Measurements from ENCODE around the gene ZNHIT2. TPM values are rescaled to one million over a fixed set of nuclear protein-coding genes. Genes with fewer than 3 reads are reported as not detected.

ZNHIT2 gene
- total and polyA plus RNA-seq, 3 donors from 2014 or later = 47.3 to 119 (median 64.2) TPM

DNA sequence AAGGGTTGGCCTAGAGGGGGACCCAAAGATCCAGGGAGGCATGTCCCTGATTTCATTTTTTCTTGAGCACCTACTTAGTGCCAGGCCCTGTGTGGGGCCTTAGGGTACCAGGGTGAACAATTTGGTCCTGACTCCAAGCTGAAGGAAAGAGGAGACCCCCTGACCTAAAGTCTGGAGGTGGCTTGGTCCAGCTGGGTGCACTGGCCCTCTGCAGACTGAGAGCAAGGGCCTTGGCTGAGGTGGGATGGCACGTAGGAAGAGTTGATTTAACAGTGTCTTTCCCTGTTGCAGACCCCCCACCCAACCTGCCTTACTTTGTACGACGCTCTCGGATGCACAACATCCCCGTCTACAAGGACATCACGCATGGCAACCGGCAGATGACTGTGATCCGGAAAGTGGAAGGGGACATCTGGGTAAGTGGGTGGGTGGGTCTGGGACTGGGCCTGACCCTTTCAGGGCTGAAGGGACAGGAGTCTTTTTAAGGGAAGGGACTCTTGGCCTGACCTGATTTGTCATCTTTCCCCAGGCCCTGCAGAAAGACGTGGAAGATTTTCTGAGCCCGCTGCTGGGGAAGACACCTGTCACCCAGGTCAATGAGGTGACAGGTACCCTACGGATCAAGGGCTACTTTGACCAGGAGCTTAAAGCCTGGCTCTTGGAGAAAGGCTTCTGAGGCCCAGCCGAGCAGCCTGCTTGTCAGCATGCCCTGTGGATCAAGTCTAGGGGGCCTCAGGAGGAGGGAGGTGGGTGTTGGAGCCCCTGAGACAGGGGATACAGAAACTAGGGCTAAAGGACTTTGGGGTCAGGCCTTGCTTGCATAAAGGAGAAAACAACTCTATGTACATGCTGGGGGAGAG is 7.9 kb upstream of the ZNHIT2 start:
- Histone ChIP-seq H3K4me3 (no peak overlapping the region), H3K27me3 (no peaks in the 10 kb centered on the region), H3K27ac (no peak overlapping the region), H3K4me1 (peaks cover 12% of the 10 kb centered on the region), H3K9me3 (no peaks in the 10 kb centered on the region), H3K36me3 (ENCODE audit: low read depth, missing control alignments) (no peaks in the 10 kb centered on the region)
- no peak for DNase-seq
- intact Hi-C loops (cut with DNase I; ENCODE audit: low total_unique reads) = no loop called here
- 90 to 92% methylated on average over 12 of the region's 12 CpGs for WGBS, 2 donors
- no peak for TF ChIP-seq POLR2A (IDR thresholded peaks at IDR 0.05)
- TF ChIP-seq, protein P1, sequence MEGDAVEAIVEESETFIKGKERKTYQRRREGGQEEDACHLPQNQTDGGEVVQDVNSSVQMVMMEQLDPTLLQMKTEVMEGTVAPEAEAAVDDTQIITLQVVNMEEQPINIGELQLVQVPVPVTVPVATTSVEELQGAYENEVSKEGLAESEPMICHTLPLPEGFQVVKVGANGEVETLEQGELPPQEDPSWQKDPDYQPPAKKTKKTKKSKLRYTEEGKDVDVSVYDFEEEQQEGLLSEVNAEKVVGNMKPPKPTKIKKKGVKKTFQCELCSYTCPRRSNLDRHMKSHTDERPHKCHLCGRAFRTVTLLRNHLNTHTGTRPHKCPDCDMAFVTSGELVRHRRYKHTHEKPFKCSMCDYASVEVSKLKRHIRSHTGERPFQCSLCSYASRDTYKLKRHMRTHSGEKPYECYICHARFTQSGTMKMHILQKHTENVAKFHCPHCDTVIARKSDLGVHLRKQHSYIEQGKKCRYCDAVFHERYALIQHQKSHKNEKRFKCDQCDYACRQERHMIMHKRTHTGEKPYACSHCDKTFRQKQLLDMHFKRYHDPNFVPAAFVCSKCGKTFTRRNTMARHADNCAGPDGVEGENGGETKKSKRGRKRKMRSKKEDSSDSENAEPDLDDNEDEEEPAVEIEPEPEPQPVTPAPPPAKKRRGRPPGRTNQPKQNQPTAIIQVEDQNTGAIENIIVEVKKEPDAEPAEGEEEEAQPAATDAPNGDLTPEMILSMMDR (IDR thresholded peaks at IDR 0.05) = no peak

DNA sequence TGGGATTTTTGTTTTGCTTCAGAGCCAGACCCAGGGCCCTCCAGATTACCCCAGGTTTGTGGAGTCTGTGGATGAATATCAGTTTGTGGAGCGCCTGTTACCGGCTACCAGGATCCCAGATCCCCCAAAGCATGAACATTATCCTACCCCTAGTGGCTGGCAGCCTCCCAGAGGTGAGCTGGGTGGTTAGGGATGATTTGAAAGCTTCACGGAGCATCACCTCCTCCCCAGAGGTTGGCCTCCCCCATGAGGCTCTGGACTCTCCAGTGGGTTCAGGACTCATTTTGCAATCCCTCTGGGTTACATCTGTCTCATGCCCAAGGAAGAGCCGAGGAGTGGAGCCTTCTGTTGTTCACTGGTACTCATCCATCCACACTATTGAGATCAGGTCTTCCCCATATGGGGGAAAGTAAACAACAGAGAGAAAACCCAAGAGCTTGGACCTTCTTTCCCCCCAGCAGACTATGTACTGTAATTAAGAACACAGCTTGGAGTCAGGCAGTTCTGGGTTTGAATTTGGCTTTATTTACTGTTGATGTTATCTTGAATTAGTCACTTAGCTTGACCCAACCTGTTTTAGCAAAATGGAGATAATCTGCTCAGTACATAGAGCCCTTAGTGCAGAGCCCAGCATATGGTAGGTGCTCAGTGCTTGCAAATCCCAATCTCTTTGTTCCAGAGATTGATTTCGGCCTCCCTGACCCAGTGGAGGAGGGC is 7.1 kb upstream of the ZNHIT2 start:
- no peak for TF ChIP-seq POLR2A (IDR thresholded peaks at IDR 0.05)
- TF ChIP-seq, protein P1 (IDR thresholded peaks at IDR 0.05) = no peak
- Histone ChIP-seq H3K4me3 (no peak overlapping the region), H3K4me1 (peaks cover 12% of the 10 kb centered on the region), H3K36me3 (ENCODE audit: low read depth, missing control alignments) (no peaks in the 10 kb centered on the region), H3K27me3 (no peaks in the 10 kb centered on the region), H3K9me3 (no peaks in the 10 kb centered on the region), H3K27ac (no peak overlapping the region)
- no peak for DNase-seq
- intact Hi-C loops (cut with DNase I; ENCODE audit: low total_unique reads) = no loop called here
- WGBS, 2 donors = 76 to 96% methylated on average over 2 to 5 of the region's 5 CpGs

GRCh38 chr11:65121865-65122696 is 4.6 kb upstream of the ZNHIT2 start, which contains the start of the genes FAU and MRPL49:
Gene FAU, minus strand, starts transcription at chr11:65122134. Its CDS starts 321 bp downstream, at chr11:65121813.
Gene MRPL49, plus strand, starts transcription at chr11:65122321. Its CDS starts 26 bp downstream, at chr11:65122347.
- Histone ChIP-seq H3K36me3 (ENCODE audit: low read depth, missing control alignments) (no peaks in the 10 kb centered on the region), H3K9me3 (no peaks in the 10 kb centered on the region), H3K27ac (peak within 1 kb of the TSS; percentile 80 to 88), H3K27me3 (no peaks in the 10 kb centered on the region), H3K4me1 (peaks cover 12% of the 10 kb centered on the region), H3K4me3 (peak within 1 kb of the TSS; percentile 78 to 85)
- intact Hi-C loops (cut with DNase I; ENCODE audit: low total_unique reads) = no loop called here
- TF ChIP-seq, protein P1 (IDR thresholded peaks at IDR 0.05) = no peak
- TF ChIP-seq POLR2A (IDR thresholded peaks at IDR 0.05) = peak; percentile 79
- DNase-seq = peak; percentile 100
- WGBS, 2 donors = 0 to 1% methylated on average over 37 to 64 of the region's 64 CpGs

- Histone ChIP-seq H3K27ac (peak overlapping the region; percentile 80 to 88), H3K36me3 (ENCODE audit: low read depth, missing control alignments) (no peaks in the 10 kb centered on the region), H3K4me3 (peak overlapping the region; percentile 78 to 85), H3K4me1 (peaks cover 16% of the 10 kb centered on the region), H3K9me3 (no peaks in the 10 kb centered on the region), H3K27me3 (no peaks in the 10 kb centered on the region)
- no peak for TF ChIP-seq POLR2A (IDR thresholded peaks at IDR 0.05)
- TF ChIP-seq, protein P1 (IDR thresholded peaks at IDR 0.05) = no peak
- 0 to 1% methylated on average over 13 to 22 of the region's 22 CpGs for WGBS, 2 donors
- intact Hi-C loops (cut with DNase I; ENCODE audit: low total_unique reads) = no loop called here
- no peak for DNase-seq
These were observed 4.0 kb upstream of the ZNHIT2 start for GRCh38 chr11:65121447-65121864.
